HG02763 (cell line): Measurements from ENCODE around the gene BPIFB4.
"Not testable (repeated sequence)": the region's sequence is repeated elsewhere in the genome, so short reads cannot be mapped to it uniquely, and the experiment has no call there.

Experiments
- ATAC-seq: cut with Tn5 transposase; IDR thresholded peaks from one replicate; pipeline ENCODE4 v1.9.1; 2021; ENCODE audit warnings: mild to moderate bottlenecking, moderate library complexity; ENCODE audit not compliant: unreplicated experiment

The BPIFB4 gene

GRCh38 chr20:33084722-33085121 lies 5.3 kb downstream of the BPIFB4 start:
- ATAC-seq = no peak

- no peak for ATAC-seq
Measured at GRCh38 chr20:33086052-33086722, 6.7 kb downstream of the BPIFB4 start.

GRCh38 chr20:33091147-33091546 lies 11.7 kb downstream of the BPIFB4 start:
- ATAC-seq = no peak

- no peak for ATAC-seq
Measured at GRCh38 chr20:33091693-33092092, 12.2 kb downstream of the BPIFB4 start.

- ATAC-seq = no peak
Measured at GRCh38 chr20:33092361-33092760, 12.9 kb downstream of the BPIFB4 start.

- ATAC-seq = no peak
Measured at GRCh38 chr20:33093074-33093473, 13.6 kb downstream of the BPIFB4 start.

- ATAC-seq = no peak
Measured at GRCh38 chr20:33093582-33093981, 14.1 kb downstream of the BPIFB4 start.

- ATAC-seq = no peak
Measured at GRCh38 chr20:33095249-33095648, 15.8 kb downstream of the BPIFB4 start.

GRCh38 chr20:33095902-33096584 lies 16.6 kb downstream of the BPIFB4 start:
- not testable (repeated sequence) for ATAC-seq

GRCh38 chr20:33097001-33097400 lies 17.6 kb downstream of the BPIFB4 start:
- ATAC-seq = no peak

GRCh38 chr20:33099843-33100538 lies 20.5 kb downstream of the BPIFB4 start:
- no peak for ATAC-seq

GRCh38 chr20:33103556-33103955 lies 24.1 kb downstream of the BPIFB4 start:
- no peak for ATAC-seq

GRCh38 chr20:33104336-33104735 lies 24.9 kb downstream of the BPIFB4 start:
- ATAC-seq = no peak

- ATAC-seq = no peak
Measured at GRCh38 chr20:33105316-33105924, 26.0 kb downstream of the BPIFB4 start.

GRCh38 chr20:33106058-33106620 lies 26.7 kb downstream of the BPIFB4 start:
- ATAC-seq = not testable (repeated sequence)

- ATAC-seq = no peak
Measured at GRCh38 chr20:33108661-33109060, 29.2 kb downstream of the BPIFB4 start.

GRCh38 chr20:33110147-33110825 lies 30.8 kb downstream of the BPIFB4 start:
- no peak for ATAC-seq

- ATAC-seq = no peak
Measured at GRCh38 chr20:33111306-33111705, 31.9 kb downstream of the BPIFB4 start.

GRCh38 chr20:33112547-33113386 lies 33.3 kb downstream of the BPIFB4 start:
- no peak for ATAC-seq
